ENCODE measurements around the gene FBXW5. TPM values are rescaled to one million over a fixed set of nuclear protein-coding genes. Genes with fewer than 3 reads are reported as not detected.

Gene FBXW5
- total and polyA plus RNA-seq, 9 of the 15 experiments (the other 6 are each of a cell fraction or from before 2014, with no cell fraction given) = 0.21 to 128 (median 37.0) TPM

DNA sequence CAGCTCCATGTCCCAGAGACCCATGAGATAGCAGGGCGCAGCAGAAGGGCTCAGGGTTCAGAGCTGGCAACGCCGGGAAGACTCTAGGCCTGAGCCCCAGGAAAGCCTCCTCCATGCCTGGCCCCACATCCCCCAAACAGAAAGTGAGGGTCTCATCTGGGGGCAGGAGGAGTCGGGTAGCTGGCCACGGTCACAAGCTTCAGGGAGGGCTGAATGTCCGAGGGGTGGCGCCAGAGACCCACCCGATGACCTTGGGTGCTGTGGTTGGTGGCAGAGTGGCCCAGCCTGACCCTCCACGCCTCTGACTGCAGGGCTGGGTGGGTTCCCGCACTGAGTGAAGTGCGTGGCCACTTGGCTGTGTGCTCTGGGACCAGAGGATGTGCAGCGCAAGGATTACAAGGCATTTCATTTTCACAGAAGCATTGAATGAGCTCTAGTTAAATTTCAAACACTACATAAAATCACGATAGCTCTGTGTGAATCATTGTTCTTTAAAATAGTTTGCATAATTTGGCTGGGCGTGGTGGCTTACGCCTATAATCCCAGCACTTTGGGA lies 3.5 kb upstream of the FBXW5 start (continued):
- TF ChIP-seq, protein P1, sequence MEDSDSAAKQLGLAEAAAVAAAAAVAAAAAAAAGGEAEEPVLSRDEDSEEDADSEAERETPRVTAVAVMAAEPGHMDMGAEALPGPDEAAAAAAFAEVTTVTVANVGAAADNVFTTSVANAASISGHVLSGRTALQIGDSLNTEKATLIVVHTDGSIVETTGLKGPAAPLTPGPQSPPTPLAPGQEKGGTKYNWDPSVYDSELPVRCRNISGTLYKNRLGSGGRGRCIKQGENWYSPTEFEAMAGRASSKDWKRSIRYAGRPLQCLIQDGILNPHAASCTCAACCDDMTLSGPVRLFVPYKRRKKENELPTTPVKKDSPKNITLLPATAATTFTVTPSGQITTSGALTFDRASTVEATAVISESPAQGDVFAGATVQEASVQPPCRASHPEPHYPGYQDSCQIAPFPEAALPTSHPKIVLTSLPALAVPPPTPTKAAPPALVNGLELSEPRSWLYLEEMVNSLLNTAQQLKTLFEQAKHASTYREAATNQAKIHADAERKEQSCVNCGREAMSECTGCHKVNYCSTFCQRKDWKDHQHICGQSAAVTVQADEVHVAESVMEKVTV (CRISPR knock-in tag; IDR thresholded peaks at IDR 0.05) = 0 out of 2 replicates have a peak, but pooled peaks have one; percentile 34
- TF ChIP-seq MYNN (IDR thresholded peaks at IDR 0.05) (peak; percentile 81; the same call in 1 of the 2 replicates), MYNN (CRISPR knock-in tag; IDR thresholded peaks at IDR 0.05) (no peak), STAG1 (CRISPR knock-in tag; IDR thresholded peaks at IDR 0.05; ENCODE audit: borderline replicate concordance) (peak; percentile 75; the same call in 1 of the 2 replicates), SMAD1 (IDR thresholded peaks at IDR 0.05; ENCODE audit: low read depth, low read length, partially characterized antibody) (peak; percentile 34), ESRRA (IDR thresholded peaks at IDR 0.05; ENCODE audit: borderline replicate concordance, low read depth) (peak; percentile 90), ZEB2 (IDR thresholded peaks at IDR 0.05) (no peak), E2F1 (CRISPR knock-in tag; IDR thresholded peaks at IDR 0.05) (peak; percentile 55; the same call in 1 of the 2 replicates), HMBOX1 (IDR thresholded peaks at IDR 0.05) (no peak)
- TF ChIP-seq, protein P2, sequence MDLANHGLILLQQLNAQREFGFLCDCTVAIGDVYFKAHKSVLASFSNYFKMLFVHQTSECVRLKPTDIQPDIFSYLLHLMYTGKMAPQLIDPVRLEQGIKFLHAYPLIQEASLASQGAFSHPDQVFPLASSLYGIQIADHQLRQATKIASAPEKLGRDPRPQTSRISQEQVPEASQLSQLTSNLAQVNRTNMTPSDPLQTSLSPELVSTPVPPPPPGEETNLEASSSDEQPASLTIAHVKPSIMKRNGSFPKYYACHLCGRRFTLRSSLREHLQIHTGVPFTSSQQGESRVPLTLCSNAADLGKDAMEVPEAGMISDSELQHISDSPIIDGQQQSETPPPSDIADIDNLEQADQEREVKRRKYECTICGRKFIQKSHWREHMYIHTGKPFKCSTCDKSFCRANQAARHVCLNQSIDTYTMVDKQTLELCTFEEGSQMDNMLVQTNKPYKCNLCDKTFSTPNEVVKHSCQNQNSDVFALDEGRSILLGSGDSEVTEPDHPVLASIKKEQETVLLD (IDR thresholded peaks at IDR 0.05) = 0 out of 2 replicates have a peak, but pooled peaks have one; percentile 39
- TF ChIP-seq, protein P3, sequence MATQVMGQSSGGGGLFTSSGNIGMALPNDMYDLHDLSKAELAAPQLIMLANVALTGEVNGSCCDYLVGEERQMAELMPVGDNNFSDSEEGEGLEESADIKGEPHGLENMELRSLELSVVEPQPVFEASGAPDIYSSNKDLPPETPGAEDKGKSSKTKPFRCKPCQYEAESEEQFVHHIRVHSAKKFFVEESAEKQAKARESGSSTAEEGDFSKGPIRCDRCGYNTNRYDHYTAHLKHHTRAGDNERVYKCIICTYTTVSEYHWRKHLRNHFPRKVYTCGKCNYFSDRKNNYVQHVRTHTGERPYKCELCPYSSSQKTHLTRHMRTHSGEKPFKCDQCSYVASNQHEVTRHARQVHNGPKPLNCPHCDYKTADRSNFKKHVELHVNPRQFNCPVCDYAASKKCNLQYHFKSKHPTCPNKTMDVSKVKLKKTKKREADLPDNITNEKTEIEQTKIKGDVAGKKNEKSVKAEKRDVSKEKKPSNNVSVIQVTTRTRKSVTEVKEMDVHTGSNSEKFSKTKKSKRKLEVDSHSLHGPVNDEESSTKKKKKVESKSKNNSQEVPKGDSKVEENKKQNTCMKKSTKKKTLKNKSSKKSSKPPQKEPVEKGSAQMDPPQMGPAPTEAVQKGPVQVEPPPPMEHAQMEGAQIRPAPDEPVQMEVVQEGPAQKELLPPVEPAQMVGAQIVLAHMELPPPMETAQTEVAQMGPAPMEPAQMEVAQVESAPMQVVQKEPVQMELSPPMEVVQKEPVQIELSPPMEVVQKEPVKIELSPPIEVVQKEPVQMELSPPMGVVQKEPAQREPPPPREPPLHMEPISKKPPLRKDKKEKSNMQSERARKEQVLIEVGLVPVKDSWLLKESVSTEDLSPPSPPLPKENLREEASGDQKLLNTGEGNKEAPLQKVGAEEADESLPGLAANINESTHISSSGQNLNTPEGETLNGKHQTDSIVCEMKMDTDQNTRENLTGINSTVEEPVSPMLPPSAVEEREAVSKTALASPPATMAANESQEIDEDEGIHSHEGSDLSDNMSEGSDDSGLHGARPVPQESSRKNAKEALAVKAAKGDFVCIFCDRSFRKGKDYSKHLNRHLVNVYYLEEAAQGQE (IDR thresholded peaks at IDR 0.05; ENCODE audit: borderline replicate concordance) = peak; percentile 84
- TF ChIP-seq, protein P3 (CRISPR knock-in tag; IDR thresholded peaks at IDR 0.05; ENCODE audit: low read depth) = 0 out of 2 replicates have a peak, but pooled peaks have one; percentile 23
- TF ChIP-seq, protein P4, sequence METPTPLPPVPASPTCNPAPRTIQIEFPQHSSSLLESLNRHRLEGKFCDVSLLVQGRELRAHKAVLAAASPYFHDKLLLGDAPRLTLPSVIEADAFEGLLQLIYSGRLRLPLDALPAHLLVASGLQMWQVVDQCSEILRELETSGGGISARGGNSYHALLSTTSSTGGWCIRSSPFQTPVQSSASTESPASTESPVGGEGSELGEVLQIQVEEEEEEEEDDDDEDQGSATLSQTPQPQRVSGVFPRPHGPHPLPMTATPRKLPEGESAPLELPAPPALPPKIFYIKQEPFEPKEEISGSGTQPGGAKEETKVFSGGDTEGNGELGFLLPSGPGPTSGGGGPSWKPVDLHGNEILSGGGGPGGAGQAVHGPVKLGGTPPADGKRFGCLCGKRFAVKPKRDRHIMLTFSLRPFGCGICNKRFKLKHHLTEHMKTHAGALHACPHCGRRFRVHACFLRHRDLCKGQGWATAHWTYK (CRISPR knock-in tag; IDR thresholded peaks at IDR 0.05) = peak; percentile 85

Measured in K562 (cell line).